SH-SY5Y (cell line): Measurements from ENCODE around the gene DNAH17.

ENCODE experiments used
- GATA2 ChIP-seq: IDR thresholded peaks from 2 replicates; pipeline ENCODE4 v1.6.1; 2011; ENCODE audit warnings: mild to moderate bottlenecking, low read depth, low read length
- GATA3 ChIP-seq: IDR thresholded peaks from 2 replicates; pipeline ENCODE4 v1.6.1; 2011; ENCODE audit warnings: low read depth, mild to moderate bottlenecking, low read length, moderate library complexity

The DNAH17 gene

DNA sequence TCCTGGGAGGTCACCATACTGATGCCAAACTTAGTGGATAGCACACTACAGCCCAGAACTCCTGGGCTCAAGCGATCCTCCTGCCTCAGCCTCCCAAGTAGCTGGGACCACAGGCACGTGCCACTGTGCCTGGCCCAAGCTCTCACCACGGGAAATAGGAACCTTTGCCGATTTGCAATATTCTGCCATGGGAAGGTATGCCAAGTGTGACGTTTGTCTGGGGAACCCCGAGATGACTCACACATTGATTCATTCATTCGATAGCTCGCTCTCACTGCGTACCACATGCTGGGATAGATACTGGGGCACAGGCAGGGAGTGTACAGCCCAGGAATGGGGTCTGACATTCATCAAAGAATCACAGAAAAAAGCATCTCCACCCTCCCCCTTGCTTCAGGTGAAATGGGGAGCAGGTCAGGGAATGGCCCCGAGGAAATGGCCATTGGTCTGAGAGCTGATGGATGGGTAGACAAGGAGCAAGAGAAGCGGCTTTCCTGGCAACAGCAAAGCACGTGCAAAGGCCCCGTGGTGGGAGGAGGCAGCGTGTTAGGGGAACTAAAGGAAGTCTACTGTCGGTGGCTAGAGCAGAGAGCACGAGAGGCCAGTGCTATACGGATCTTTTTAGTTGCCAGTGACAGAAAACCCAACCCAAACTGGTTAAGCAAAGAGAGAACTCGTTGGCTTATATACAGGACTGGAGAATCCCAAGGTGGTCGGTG lies 44.1 kb downstream of the DNAH17 start:
- no peak for TF ChIP-seq GATA2
- TF ChIP-seq GATA3, result no peak

DNA sequence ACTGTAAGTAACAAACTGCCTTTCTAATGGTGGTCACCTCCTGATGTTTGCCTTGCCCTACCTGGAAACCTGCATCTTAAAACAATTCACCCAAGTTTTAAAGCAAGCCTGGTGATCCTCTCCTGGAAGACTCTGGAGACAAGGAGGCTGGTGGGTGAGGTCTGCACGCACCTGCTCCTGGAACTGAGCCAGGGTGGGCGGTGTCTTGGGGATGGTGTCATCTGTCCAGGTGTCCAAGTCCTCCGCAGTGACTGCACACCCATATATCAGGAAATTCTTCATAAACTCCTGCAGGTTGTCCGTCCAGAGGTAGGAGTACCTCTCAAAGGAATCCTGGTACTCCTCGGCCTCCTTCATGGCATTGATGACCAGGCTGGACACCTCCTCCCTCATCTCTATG lies 44.9 kb downstream of the DNAH17 start:
- TF ChIP-seq GATA3, result no peak
- no peak for TF ChIP-seq GATA2

DNA sequence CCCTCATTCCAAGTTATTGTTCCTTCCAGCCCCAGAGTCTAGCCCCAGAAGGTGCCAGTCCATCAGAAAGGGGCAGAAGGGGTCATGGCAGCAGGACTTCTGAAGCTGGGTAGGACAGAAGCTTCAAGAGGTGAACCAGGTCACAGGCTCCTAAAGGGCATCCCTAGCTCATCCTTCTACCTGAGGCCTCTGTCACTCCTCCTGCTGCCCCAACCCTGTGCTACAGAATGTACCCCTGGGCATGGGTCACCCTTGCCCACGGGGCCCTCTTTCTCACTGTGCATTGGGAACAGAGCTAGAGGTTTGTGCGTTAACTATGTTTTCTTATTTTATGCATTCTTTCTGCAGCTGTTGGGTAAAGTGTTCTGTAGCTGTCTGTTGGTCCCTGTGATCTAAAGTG lies 46.5 kb downstream of the DNAH17 start:
- TF ChIP-seq GATA3 (no peak), GATA2 (no peak)

DNA sequence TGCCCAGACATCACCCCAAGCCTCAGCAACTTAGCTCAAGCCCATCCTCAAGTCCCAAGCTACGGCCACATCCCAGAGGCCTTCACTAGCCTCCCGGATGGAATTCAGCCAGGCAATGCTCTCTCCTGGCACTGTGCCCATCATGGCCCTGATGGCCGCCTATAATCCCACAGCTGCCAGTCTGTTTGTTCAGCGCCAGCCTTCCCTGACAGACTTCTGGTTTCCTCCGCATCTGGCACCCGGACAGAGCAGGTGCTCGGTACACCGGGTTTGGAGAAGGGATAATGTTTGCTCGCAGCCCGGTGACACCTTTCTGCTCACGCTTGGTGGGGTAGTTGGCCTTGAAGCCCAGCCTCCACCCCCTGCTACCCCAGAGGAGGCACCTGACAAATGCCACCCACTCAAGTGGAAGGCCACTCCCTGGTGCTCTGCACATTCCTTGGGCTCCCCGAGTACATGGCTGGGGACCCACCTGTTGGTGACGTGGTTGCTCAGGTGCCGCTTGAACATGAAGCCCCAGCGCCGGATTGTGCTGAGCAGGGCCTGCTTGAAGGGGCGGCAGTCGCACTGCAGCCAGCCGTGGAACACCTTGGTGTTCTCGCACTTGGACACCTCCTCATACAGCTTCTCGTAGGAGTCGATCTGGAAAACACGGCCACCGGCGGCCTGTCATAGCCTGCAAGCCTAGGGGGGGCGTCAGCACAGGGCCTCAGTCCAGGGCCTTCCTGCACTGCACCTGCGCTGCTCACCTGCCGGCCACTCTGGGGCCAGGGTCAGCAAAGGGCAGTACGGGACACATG lies 47.1 kb downstream of the DNAH17 start:
- TF ChIP-seq GATA2 (no peak), GATA3 (no peak)

DNA sequence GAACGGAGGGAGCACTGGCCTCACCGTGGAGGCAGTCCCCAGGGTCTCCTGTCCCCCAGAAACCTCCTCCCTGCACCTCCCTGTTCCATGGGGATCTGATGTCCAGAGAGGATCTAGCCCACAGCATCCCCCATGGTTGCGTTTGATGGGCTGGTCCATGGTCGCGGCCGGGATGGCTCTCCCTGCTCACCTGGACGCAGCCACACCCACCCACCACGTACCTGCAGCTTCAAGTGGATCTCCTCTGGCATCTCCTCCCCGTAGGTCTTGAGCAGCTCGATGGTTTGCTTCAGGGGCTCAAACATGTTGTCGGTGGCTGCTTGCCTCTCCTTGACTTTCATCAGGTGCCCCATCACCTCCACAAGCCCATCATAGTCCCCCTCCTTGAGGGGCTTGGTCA lies 47.9 kb downstream of the DNAH17 start:
- TF ChIP-seq GATA3, result no peak
- no peak for TF ChIP-seq GATA2

DNA sequence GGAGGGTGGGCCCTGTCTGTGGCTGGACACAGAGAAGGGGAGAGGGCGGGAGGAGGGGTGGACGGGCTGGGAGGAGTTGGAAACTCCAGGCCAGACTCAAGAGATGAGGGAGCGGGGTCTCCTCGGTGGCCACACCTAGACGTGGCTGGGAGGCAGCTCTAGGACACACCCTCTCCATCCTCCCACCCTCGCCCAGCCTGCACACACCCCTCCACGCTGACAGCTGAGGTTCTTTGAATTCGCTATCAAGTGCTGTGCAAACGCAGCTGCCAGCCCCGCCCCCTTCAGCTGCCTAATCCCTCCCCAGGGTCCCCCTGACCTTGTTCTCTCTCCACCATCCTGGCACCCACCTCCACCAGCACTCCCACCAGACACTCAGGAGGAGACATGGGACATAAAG lies 48.7 kb downstream of the DNAH17 start:
- TF ChIP-seq GATA2 (no peak), GATA3 (no peak)

DNA sequence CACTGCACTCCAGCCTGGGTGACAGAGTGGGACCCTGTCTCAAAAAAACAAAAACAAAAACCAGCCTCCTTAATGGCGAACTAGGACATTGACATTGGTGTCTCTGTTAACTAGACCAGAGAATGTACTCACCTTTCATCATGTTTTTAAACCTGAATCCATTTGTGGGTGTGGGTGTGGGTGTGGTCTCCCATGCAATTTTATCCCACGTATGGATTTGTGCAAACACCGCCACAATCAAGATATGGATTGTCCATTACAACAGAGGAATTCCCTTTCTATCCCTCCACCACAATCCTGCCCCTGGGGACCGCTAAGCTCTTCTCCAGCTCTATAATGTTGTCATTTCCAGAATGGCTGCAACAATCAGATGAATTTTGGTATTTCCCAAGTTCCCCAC lies 49.9 kb downstream of the DNAH17 start:
- no peak for TF ChIP-seq GATA2
- no peak for TF ChIP-seq GATA3

DNA sequence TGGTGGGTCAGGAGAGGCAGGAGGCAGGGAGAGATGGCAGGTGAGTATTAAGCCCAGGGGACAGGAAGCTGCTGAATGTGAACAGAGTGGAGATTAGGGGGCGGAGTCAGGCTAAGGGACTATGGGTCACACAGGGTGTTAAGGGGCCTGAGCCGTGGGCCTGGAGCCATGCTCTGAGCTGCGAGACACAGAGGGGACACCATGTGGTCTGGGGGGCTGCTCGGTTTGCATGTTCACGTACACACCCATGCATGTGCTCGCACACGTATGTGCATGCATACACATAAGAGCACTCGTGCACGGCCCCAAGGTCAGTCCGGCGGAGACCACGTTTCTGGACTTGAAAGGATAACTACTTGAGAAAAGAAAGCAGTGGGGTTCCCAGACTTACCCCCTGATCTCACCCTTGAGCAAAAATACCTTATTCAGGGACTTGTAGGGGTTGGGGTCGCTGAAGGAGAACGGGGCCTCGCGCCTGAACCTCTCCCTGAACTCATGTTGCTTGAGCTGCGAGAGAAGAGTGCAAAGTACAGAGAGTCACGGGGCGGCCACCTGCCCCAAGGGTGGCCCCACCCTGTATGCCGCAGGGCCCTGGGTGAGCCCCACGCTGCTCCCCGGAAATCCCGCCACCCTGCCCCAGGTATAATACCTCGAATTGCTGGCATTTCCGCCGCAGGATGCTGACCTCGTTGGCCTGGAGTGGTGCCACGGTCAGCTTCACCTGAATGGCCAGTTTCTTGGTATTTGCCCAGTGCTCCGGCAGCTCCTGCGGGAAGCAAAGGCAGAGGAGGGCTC lies 50.8 kb downstream of the DNAH17 start:
- TF ChIP-seq GATA3 (no peak), GATA2 (no peak)

DNA sequence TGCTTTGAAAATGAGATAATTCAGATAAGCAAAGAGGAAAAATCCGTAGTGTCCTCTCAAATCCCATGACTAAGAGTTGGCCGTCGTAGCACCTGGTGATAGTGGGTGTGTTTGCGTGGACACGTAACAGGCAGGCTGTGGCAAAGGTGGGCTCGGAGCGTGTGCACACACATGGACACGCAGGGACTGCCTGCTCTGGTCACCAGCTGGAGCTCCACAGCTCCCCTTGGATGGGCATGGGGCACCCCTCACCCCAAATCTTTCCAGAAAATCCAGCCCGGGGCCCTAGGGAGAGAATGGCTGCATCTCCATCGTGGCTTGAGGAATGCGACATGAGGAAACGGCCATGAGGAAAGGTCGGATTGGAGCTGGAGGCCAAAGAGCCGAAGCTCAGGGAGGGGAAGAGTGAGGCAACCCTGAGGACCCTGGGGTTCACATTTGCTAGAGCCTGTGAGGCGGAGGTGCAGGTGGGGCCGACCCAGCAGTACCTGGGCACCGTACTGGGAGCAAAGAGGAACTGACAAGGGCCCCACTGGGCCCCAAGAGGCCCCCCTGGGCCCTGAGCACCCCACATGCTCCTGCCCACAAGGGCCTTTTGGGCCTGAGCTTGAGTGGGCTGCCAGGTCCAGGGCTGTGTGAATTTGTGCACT lies 51.6 kb downstream of the DNAH17 start:
- TF ChIP-seq GATA2 (no peak), GATA3 (no peak)

DNA sequence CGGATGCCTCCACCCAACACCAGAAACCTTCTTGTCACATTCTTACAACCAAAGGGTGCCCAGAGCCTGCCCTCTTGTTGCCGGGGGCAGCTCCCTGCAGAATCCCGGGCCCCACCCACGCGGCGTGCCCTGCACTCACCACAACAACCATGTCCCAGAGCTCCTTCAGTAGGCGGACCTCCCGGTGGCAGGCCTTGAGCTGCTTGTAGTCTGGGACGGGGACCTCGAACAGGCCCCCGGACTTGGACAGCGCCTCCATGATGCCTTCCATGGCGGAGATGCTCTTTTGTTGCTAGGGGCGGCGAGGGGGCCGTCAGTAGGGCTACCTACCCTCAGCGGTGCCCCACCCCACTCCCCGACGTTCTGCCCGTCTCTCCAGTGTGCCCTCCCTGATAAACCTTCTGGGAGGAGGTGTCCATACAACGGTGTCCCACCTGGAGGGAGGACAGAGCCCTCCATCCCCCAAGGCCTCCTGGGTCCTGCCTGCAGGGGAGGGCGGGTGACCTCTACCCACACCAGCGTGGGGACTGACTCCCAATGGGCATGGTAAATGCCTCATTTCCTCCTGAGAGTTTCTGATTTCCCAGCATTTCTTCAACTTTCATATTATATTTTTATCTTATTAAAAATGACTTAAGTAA lies 52.2 kb downstream of the DNAH17 start:
- TF ChIP-seq GATA3 (no peak), GATA2 (no peak)

DNA sequence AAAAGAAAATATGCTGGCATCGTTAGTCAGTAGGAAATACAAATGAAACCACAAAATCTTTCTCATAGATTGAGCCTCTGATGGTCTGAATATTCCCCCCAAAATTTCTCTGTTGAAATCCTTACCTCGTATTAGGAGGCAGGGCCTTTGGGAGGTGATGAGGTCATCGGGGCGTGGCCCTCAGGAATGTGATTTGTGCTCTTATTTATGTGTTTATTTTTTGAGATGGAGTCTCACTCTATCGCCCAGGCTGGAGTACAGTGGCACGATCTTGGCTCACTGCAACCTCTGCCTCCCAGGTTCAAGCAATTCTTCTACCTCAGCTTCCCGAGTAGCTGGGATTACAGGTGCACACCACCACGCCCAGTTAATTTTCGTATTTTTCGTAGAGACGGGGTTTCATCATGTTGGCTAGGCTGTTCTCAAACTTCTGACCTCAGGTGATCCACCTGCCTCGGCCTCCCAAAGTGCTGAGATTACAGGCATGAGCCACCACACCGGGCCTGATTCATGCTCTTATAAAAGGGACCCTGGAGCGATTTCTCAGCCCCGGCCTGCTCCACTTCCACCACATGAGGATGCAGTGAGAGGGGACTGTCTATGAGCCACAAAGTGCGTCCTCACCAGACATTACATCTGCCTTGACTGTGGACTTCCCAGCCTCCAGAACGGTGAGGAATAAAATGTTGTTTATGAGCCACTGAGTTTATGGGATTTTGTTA lies 53.1 kb downstream of the DNAH17 start:
- TF ChIP-seq GATA3 (no peak), GATA2 (no peak)

DNA sequence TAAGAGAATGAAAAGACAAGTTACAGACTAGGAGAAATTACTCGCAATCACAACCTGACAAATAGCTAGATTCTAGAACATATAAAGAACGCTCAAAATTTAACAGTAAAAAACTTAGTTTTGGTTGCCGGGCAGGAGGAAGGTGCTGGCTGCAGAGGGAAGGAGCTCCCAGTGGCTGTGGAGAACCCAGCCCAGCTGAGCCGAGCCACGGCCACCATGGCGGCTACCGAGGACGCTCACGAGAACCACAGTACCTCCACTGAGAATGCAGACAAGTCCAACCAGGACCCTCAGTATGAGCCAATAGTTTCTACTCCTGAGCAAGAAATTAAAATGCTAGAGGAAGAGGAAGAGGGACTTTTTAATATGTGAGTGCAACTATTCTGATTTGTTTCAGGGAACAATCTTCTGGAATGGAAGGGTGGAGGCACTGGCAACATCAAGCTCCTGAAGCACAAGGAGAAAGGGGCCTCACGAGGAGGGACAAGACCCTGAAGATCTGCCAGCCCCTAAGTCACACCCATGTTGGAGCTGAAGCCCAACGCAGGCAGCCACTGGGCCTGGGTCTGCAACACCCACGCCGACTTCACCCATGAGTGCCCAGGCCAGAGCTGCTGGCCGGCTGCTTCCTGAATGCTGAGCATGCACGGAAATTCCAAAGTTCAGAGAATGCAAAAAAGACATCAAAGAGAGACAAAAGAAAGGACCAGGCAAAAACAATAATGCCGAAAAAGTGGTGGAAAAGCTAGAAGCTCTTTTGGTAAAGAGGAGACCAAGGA lies 55.0 kb downstream of the DNAH17 start:
- TF ChIP-seq GATA2 (no peak), GATA3 (no peak)

DNA sequence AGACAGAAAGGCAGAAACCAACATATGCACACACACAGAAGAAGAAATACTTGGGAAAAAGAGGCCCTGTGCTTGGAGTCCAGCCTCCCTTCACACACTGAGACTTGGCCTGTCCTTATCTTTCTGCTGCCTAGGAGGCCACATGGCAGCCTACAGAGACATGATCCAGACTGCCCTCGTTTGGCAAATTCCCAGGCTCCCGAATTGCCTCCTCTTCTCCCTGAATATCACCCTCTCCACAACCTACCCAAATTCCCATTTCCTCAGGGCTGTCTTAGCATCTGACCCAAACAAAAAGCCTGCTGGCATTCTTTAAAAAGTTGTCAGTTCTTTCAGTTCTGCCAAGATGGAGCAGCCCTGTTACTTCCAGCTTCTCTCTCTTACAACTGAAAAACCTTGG lies 59.8 kb downstream of the DNAH17 start:
- TF ChIP-seq GATA3 (no peak), GATA2 (peak; percentile 89)
